HG02588 (cell line): ENCODE measurements around the gene MYO10.
"Not testable (repeated sequence)": the region's sequence is repeated elsewhere in the genome, so short reads cannot be mapped to it uniquely, and the experiment has no call there.

ENCODE experiments used
- ATAC-seq: cut with Tn5 transposase; IDR thresholded peaks from one replicate; pipeline ENCODE4 v1.9.1; 2021; ENCODE audit warnings: mild to moderate bottlenecking, moderate library complexity; ENCODE audit not compliant: unreplicated experiment

The MYO10 gene

DNA sequence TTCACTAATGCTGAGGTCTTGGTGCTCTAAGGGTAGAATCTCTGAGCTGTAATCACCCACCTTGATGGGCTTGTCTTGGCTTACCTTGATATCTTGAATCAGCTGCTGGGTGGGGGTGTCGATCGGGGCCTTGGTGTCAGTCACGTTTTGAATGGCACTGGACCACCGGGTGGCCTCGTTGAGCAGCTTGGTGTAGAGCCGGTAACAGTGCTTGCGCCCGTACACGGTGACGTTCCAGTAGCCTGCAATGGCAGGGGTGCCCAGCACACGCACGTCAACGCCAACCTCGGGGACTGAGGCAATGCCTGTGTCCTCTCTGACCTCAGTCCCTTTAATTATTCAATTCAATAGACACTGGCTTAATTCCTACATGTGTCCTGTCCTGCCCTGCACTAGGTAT, 256.2 kb downstream of the MYO10 start:
- no peak for ATAC-seq

DNA sequence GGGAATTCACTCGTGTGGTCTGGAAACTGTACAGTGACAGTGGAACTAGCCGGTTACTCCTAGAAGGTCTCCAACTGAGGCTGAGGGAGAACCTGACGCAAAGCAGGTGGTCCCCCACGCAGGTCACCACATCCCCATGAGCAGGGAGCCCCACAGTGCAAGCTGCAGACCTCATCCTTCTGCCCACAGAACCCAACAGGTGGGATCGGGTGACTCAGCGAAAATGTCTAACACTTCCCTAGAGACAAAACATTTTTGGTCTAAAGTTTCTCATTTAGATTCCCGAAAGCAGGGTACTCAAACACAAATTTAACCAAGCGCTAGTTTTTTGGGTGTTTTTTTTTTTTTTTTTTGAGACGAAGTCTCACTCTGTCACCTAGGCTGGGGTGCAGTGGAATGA, 256.9 kb downstream of the MYO10 start:
- no peak for ATAC-seq

DNA sequence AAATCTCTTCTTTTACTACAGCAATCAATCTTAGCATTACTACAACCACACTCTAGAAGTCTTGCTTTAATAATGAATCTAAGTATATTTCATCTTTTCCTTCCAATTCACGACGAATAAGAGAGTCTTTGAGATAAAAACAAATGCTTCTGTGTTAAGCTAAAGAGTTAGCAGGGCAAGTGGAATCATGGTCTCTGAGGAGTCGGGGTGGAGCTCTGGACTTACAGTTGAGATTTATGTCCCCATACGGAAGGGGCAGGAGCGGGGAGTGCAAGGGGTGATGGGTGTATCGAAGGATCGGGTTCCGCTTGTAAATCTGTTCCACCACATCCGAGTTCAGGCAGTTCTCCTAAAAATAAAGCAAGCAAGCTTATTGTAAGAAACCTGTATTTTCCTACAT, 260.3 kb downstream of the MYO10 start:
- no peak for ATAC-seq

GRCh38 chr5:16674750-16675149, 261.3 kb downstream of the MYO10 start:
- no peak for ATAC-seq

DNA sequence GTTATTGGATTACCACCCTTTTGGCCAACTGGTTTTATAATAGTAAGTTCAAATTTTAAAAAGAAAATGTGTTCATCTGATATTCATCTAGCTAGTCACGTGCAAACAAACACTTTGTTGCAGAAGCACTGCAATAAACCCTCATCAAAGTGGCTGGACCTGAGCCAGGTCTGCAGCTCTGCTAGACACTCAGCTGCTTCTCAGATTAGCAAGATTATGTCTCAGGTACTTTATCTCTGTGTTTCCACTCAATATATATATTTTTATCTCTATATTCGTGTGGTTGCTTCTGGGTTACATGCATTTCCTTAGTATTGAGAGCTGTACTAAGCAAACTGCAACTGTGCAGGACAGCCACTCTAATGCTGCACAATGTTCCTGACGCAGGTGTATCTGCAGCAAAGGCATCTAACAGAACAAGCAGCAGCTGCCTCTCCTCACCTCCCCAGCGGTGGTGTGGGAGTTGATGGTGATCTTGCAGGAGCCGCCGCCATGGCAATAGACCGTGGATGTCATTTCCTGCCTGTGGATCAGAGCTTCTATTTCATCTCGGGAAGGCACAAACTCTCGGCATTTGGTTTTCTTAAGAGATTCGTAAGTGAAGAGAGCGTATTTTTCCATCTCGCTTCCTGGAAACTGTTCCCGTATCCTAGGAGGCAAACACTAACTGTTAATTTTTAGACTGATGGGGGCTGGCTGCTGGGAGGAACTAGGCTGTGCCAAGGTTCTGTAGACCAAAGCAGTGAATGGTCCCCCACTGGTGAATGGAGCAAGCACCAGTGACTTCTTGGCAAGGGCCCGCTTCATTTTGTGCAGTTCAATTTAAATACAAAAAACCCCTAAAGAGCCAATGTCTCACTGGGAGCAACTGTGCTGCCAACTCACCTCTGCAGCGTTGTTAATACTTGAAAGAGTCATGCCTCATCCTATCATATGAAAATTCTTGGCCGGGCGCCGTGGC, 262.6 kb downstream of the MYO10 start:
- ATAC-seq: no peak

DNA sequence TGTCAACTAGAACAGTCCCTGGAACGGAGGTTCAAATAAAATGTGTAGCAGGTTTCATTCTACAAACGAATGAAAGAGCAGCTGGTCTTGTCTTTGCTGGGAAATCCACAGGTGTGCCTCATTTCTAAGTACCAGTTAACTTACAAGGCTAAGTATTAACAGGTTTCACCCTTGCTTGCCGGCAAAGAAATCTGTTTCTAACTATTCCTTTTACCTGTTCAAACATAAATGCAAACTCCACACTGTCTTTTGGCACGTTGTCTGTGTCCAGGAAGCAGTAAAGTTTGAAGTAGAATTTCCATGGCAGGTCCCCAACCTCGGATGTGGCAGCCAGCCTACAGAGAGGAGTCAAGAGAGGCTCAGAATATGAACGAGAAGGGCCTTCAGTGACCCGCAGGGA, 264.9 kb downstream of the MYO10 start:
- no peak for ATAC-seq

DNA sequence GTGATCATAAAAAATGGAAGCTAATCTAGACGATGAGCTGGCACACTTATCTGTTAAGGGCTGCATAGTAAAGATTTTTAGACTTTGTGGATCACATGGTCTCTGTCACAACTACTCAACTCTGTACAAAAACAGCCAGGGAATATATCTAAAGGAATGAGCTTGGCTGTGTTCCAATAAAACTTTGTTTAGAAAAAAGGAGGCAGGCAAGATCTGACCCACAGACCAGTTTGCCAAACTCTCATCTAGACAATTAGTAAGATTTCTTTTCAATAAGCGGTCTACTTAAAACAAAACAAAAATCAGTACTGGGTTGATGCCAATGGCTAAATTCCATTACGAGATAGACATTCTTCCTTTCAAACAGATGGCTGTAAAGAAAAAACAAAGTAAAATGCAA, 266.3 kb downstream of the MYO10 start:
- no peak for ATAC-seq

- ATAC-seq: no peak
Measured at GRCh38 chr5:16668631-16669030, 267.5 kb downstream of the MYO10 start.

DNA sequence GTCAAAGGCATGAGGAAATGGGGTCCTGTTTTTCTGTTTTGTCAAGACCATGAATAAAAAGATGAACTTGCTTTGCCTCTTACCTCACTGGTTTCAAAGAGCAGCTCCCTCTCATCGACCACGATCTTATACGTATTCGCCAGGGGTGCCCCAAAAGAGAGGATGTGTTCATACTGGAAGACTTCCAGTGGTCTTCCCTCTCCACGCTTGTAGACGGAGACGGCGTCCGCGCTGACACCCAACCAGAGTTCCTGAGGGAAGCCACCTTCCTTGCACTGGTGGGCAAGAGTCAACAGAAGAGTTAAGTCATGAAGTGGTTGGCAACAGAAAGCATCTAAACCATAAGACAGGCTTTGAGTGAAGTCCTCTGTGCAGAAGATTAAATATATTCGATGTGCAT, 267.9 kb downstream of the MYO10 start:
- no peak for ATAC-seq

DNA sequence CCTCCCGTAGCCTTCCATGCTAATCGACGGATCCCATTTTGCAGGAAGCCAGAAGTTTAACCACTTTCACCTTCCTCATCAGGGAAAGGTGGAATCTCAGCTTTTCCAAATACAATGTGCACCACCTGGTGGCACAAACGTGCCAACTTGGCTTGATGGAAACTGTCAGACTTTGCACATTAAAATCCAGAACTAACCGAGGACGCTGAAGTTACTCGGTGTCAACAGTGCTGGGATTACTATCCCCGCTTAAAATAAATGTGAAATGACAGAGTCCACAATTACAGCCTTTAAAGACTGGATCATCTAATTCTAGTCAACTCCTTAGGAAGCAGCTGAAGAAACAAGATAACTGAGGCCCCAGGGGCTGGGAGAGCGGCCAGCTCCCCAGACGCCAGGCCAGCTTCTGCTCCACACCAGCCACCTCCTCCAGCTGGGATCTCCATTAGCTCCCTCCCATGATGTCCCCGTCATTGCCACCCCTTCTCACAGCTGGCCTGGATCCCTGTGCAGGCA, 269.1 kb downstream of the MYO10 start:
- no peak for ATAC-seq

DNA sequence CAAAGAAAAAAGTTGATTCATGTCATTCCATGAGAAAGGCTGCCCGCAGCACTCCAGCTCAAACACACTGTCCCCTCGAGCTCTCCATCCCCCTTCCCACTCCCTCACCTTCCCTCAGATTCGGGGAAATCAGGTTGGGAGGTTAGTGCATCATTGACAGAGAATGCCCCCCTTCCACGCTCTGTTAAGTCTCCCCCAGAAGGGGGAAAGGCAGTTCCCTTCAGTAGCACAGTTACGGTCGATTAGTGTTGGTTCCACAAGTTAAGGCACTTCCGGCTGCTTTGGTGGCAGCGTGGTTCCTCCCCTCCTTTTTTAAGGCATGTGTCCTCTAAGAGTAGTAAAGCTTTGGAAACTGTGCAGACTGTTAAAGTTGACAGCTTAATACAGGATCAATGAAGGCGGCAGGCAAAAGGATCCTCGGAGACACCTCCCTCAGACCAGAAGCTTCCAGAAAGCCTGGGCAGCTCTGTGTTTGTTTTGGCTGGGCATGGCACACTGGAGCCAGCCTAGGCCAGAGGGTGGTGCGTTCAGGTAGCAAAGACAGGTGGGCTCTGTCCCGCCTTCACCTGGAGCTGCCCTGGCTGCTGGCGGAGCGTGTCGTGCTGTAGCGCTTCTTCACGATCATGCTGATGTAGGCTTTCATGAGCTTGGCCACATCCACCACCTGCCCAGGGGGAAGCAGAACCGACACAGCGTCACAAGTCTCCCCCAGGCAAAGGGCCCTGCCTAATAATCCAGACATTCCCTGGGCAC, 269.8 kb downstream of the MYO10 start:
- ATAC-seq: no peak

- ATAC-seq: no peak
Measured at GRCh38 chr5:16665601-16666000, 270.5 kb downstream of the MYO10 start.

GRCh38 chr5:16664368-16664767, 271.7 kb downstream of the MYO10 start:
- no peak for ATAC-seq

- no peak for ATAC-seq
Measured at GRCh38 chr5:16663840-16664239, 272.2 kb downstream of the MYO10 start.

DNA sequence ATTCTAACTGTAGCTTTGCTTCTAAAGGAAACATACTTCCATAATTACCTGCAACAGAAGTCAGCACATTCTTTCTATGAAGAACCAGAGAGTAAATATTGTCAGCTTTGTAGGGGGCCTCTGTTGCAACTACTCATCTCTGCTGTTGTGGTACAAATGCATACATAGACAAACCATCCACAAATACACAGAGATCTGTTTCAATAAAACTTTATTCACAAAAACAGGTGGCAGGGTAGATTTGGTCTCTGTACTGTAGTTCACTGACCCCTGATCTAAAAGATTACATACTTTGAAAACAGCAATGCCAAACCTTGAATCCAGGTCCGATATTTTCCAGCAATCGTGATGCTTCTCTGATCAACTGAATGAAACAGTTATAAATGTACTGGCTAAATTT, 274.4 kb downstream of the MYO10 start:
- ATAC-seq: no peak

- no peak for ATAC-seq
Measured at GRCh38 chr5:16660982-16661381, 275.1 kb downstream of the MYO10 start.

DNA sequence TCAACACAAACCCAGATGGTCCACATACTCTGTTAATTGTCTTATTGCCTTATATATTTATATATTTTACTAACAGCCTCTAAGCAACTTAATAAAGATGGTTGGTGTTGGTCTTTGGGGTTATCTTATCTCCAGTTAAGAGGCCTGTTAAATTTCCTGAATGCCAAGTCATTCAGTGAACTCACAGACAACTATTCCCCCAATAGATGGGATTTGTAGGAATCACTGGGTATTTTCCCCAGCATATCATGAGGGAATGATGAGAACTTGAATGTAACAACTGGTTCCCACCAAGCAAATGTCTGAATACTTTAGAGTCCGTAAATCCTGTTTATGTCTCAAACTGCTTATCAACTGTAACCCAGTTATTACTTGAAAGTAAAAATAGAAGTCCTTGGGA, 276.6 kb downstream of the MYO10 start:
- no peak for ATAC-seq

- ATAC-seq: no peak
Measured at GRCh38 chr5:16656561-16657191, 279.4 kb downstream of the MYO10 start.

DNA sequence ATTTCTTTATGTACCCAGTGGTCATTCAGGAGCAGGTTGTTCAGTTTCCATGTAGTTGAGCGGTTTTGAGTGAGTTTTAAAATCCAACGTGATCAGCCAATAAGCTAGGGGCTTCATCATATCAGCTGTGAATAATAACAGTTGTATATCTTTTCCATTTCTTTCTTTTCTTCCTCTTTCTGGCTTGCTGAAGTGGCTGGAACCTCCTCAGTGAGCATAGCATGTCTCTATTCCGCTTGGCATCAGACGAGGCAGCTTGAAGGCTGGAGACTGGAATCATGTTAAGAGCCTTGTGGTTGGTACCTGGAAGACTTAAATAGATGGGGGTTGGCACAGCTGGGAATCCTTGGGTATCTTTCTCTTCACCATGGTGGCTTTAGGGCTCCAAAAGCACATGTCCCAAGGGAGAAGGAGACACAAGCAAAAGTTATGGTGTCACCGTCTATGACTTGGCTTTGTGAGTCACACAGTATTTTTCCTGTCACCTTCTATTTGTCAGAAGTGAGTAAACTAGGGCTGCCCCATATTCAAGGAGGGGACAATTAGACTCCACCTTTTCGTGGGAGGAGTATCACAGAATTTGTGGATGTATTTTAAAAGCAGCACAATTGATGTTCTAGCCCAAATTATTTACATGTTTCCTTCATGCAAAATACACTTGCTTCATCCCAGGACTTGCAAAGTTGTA, 281.3 kb downstream of the MYO10 start:
- no peak for ATAC-seq

GRCh38 chr5:16648739-16649138, 287.3 kb downstream of the MYO10 start:
- ATAC-seq: not testable (repeated sequence)
